Esophagus (tissue), 2 donors: ENCODE results near the gene GPR25. TPM values are rescaled to one million over a fixed set of nuclear protein-coding genes. Genes with fewer than 3 reads are reported as not detected.

Experiments
- H3K27ac ChIP-seq, 2 donors: one replicate each; pipeline ENCODE4 v1.5.1; 2013; ENCODE audit warnings: low read depth in 2 of 2, mild to moderate bottlenecking in 2 of 2, inconsistent platforms in 1 of 2, low read length in 1 of 2, moderate library complexity in 1 of 2
- H3K27me3 ChIP-seq, 2 donors: one replicate each; pipeline ENCODE4 v1.6.1; 2013; ENCODE audit warnings: low read length in 2 of 2, control low read depth in 1 of 2, mild to moderate bottlenecking in 1 of 2; ENCODE audit not compliant: insufficient read depth in 2 of 2, control insufficient read depth in 1 of 2
- H3K36me3 ChIP-seq, 2 donors: one replicate each; pipeline ENCODE4 v1.6.1; 2013; ENCODE audit warnings: low read length in 1 of 2; ENCODE audit not compliant: control insufficient read depth in 2 of 2, insufficient read depth in 2 of 2
- H3K4me1 ChIP-seq, 2 donors: one replicate each; pipeline ENCODE4 v1.6.1; 2013; ENCODE audit warnings: low read length in 1 of 2; ENCODE audit not compliant: control insufficient read depth in 2 of 2, insufficient read depth in 2 of 2
- H3K4me3 ChIP-seq, 2 donors: one replicate each; pipeline ENCODE4 v1.5.1; 2013; ENCODE audit warnings: low read length in 2 of 2, mild to moderate bottlenecking in 2 of 2, low read depth in 1 of 2, moderate library complexity in 1 of 2
- H3K9me3 ChIP-seq, 2 donors: one replicate each; pipeline ENCODE4 v1.6.1; 2013; ENCODE audit warnings: mild to moderate bottlenecking in 2 of 2, low read depth in 1 of 2, low read length in 1 of 2, moderate library complexity in 1 of 2; ENCODE audit not compliant: control insufficient read depth in 2 of 2, insufficient read depth in 1 of 2
- WGBS, 2 donors: extraction: QIAGEN DNeasy Blood & Tissue Kit; methylation state at CpG; one replicate each; pipeline ENCODE4 v1.1.7; 2013; 5-methylcytosine and 5-hydroxymethylcytosine counted together
- polyA plus RNA-seq, 2 donors: library from polyadenylated mRNA; stranded (reverse); fragments of 200-250 nt; gene quantifications; one replicate each; pipeline ENCODE4 v1.2.3, GENCODE V29; 2013
- donor health status: healthy with polysubstance abuse.
- donor health status: Bipolar disorder and iron deficiency.

Gene GPR25
- polyA plus RNA-seq, 2 donors = 0.14 to 0.55 TPM

GRCh38 chr1:200917291-200917817, 44.6 kb downstream of the GPR25 start:
- 52 to 57% methylated on average over 7 of the region's 7 CpGs for WGBS, 2 donors
- peaks cover 5 to 11% of the 10 kb centered on the region in 2 donors for H3K4me1 ChIP-seq

GRCh38 chr1:200918006-200918405, 45.2 kb downstream of the GPR25 start:
- Histone ChIP-seq H3K27me3 (no peaks in the 10 kb centered on the region), H3K36me3 (peaks cover 0 to 3% of the 10 kb centered on the region in 2 donors), H3K4me1 (peaks cover 5 to 11% of the 10 kb centered on the region in 2 donors), H3K4me3 (no peak overlapping the region), H3K9me3 (no peaks in the 10 kb centered on the region), H3K27ac (no peak overlapping the region)
- WGBS, 2 donors = 94 to 96% methylated on average over 3 of the region's 3 CpGs

More at GRCh38 chr1:200917291-200917817, 44.6 kb downstream of the GPR25 start:
- Histone ChIP-seq H3K9me3 (no peaks in the 10 kb centered on the region), H3K27ac (peak overlapping the region; percentile 48 to 68), H3K36me3 (peaks cover 0 to 6% of the 10 kb centered on the region in 2 donors), H3K4me3 (no peak overlapping the region), H3K27me3 (no peaks in the 10 kb centered on the region)

GRCh38 chr1:200919386-200919785, 46.6 kb downstream of the GPR25 start:
- H3K27me3 ChIP-seq = no peaks in the 10 kb centered on the region
- no peak overlapping the region for H3K4me3 ChIP-seq
- 87 to 89% methylated on average over 2 of the region's 2 CpGs for WGBS, 2 donors
- H3K4me1 ChIP-seq = peaks cover 5 to 11% of the 10 kb centered on the region in 2 donors
- no peak overlapping the region for H3K27ac ChIP-seq
- no peaks in the 10 kb centered on the region for H3K9me3 ChIP-seq
- H3K36me3 ChIP-seq = peaks cover 0 to 3% of the 10 kb centered on the region in 2 donors

GRCh38 chr1:200921571-200922110, 48.9 kb downstream of the GPR25 start:
- Histone ChIP-seq H3K27me3 (no peaks in the 10 kb centered on the region), H3K4me1 (peaks cover 0 to 3% of the 10 kb centered on the region in 2 donors), H3K27ac (no peak overlapping the region), H3K36me3 (no peaks in the 10 kb centered on the region), H3K4me3 (no peak overlapping the region), H3K9me3 (no peaks in the 10 kb centered on the region)
- WGBS, 2 donors = 90% methylated on average over 9 of the region's 9 CpGs

GRCh38 chr1:200922406-200922805, 49.6 kb downstream of the GPR25 start:
- H3K36me3 ChIP-seq = no peaks in the 10 kb centered on the region
- no peaks in the 10 kb centered on the region for H3K27me3 ChIP-seq
- H3K9me3 ChIP-seq = no peaks in the 10 kb centered on the region
- H3K27ac ChIP-seq = no peak overlapping the region
- H3K4me1 ChIP-seq = no peaks in the 10 kb centered on the region
- whole genome bisulfite sequencing, 2 donors = 78 to 80% methylated on average over 2 of the region's 2 CpGs
- H3K4me3 ChIP-seq = no peak overlapping the region

- 68 to 77% methylated on average over 1 of the region's 1 CpG for WGBS, 2 donors
Measured at GRCh38 chr1:200923601-200924000, 50.8 kb downstream of the GPR25 start.

More at GRCh38 chr1:200923601-200924000, 50.8 kb downstream of the GPR25 start:
- Histone ChIP-seq H3K4me3 (no peak overlapping the region), H3K9me3 (no peaks in the 10 kb centered on the region), H3K36me3 (no peaks in the 10 kb centered on the region), H3K27me3 (no peaks in the 10 kb centered on the region), H3K27ac (no peak overlapping the region), H3K4me1 (no peaks in the 10 kb centered on the region)

Other genes with a start within 250 kb of the GPR25 start
- gene DDX59, start 203.1 kb upstream of the GPR25 start, polyA plus RNA-seq = 10 to 100 TPM; 11.9 to 29.2 TPM
- 1 to 10 TPM; 5.4 to 7.2 TPM for gene CAMSAP2, start 134.1 kb upstream of the GPR25 start, polyA plus RNA-seq
- 10 to 100 TPM; 39.4 to 41.9 TPM for gene INAVA, start 21.9 kb downstream of the GPR25 start, polyA plus RNA-seq
- under 1 TPM; 0.28 to 0.71 TPM for gene KIF21B, start 150.7 kb downstream of the GPR25 start, polyA plus RNA-seq
- gene CACNA1S, start 239.4 kb downstream of the GPR25 start, polyA plus RNA-seq = not detected